H1 (cell line): ENCODE data around the gene RASA1. TPM values are rescaled to one million over a fixed set of nuclear protein-coding genes. Genes with fewer than 3 reads are reported as not detected.

Experiments used
- CTCF ChIA-PET: fragments of 300-600 bp; sonication (Branson Sonifier 250); formaldehyde crosslinking; loops from one replicate; lab custom pipeline; 2021; ENCODE audit not compliant: partially characterized antibody; lab: Charles Lee
- POLR2A ChIA-PET: fragments of 300-600 bp; sonication (Branson Sonifier 250); formaldehyde crosslinking; loops from one replicate; lab custom pipeline; 2021; ENCODE audit warnings: inconsistent platforms; ENCODE audit not compliant: partially characterized antibody; lab: Charles Lee
- DNase-seq, 2 experiments: peaks; one replicate each; pipeline versions ENCODE4 v3.0.0 to v3.0.0-alpha.2; 2010 to 2022; ENCODE audit warnings: low spot score in 2 of 2, low read depth in 1 of 2, mixed read lengths in 1 of 2
- FAIRE-seq: peaks from 2 replicates; lab custom pipeline; 2011; peaks lifted over from hg19 to GRCh38; lab: Jason Lieb, UNC
- H2AFZ ChIP-seq: 2 replicates; pipeline ENCODE4 v1.8.1; 2012; ENCODE audit warnings: low read length, inconsistent platforms
- H2AK5ac ChIP-seq: 2 replicates; pipeline ENCODE4 v1.6.1; 2013; ENCODE audit warnings: low read depth, low read length
- H2BK120ac ChIP-seq: replicated peaks from 2 replicates; pipeline ENCODE3; 2013; ENCODE audit warnings: low read depth, low read length, inconsistent platforms
- H2BK12ac ChIP-seq: 2 replicates; pipeline ENCODE4 v1.6.1; 2013; ENCODE audit warnings: low read depth, low read length
- H2BK15ac ChIP-seq: 2 replicates; pipeline ENCODE4 v1.6.1; 2013; ENCODE audit warnings: low read length
- H2BK20ac ChIP-seq: 2 replicates; pipeline ENCODE4 v1.6.1; 2013; ENCODE audit warnings: low read length
- H2BK5ac ChIP-seq: 2 replicates; pipeline ENCODE4 v1.6.1; 2013; ENCODE audit warnings: low read depth, low read length
- H3K14ac ChIP-seq: 2 replicates; pipeline ENCODE4 v1.6.1; 2013; ENCODE audit warnings: inconsistent platforms; ENCODE audit not compliant: insufficient read length
- H3K18ac ChIP-seq: 2 replicates; pipeline ENCODE4 v1.6.1; 2013; ENCODE audit warnings: low read length; ENCODE audit errors: extremely low read depth
- H3K23ac ChIP-seq: 2 replicates; pipeline ENCODE4 v1.6.1; 2013; ENCODE audit warnings: inconsistent platforms; ENCODE audit not compliant: insufficient read length
- H3K23me2 ChIP-seq: 2 replicates; pipeline ENCODE4 v1.6.1; 2013; ENCODE audit warnings: low read depth, low read length
- H3K27ac ChIP-seq: 2 replicates; pipeline ENCODE4 v1.6.1; 2011; ENCODE audit warnings: low read depth, low read length, inconsistent platforms
- H3K27me3 ChIP-seq, 4 experiments: replicated peaks in 1 of 4; 1 replicate in 1 of 4; 2 replicates in 3 of 4; pipeline versions ENCODE4 v1.6.1 to v1.8.1; 2011 to 2013; ENCODE audit warnings: low read length in 3 of 4, mild to moderate bottlenecking in 3 of 4, inconsistent platforms in 2 of 4, mixed read lengths in 2 of 4, moderate library complexity in 1 of 4; ENCODE audit not compliant: control insufficient read depth in 3 of 4, insufficient read depth in 3 of 4; ENCODE audit errors: extremely low read depth in 1 of 4
- H3K36me3 ChIP-seq, 4 experiments: 2 replicates each; pipeline versions ENCODE4 v1.6.1 to v1.8.1; 2011 to 2013; ENCODE audit warnings: mild to moderate bottlenecking in 4 of 4, low read length in 3 of 4, moderate library complexity in 2 of 4, control low read depth in 1 of 4, inconsistent platforms in 1 of 4; ENCODE audit not compliant: insufficient read depth in 4 of 4, control insufficient read depth in 2 of 4
- H3K4ac ChIP-seq: replicated peaks from 2 replicates; pipeline ENCODE3; 2013; ENCODE audit warnings: low read length, low read depth, mixed read lengths, inconsistent platforms; ENCODE audit not compliant: insufficient read length
- H3K4me1 ChIP-seq, 4 experiments: replicated peaks in 1 of 4; 1 replicate in 1 of 4; 2 replicates in 3 of 4; pipeline versions ENCODE4 v1.6.1 to v1.8.1; 2011 to 2013; ENCODE audit warnings: low read length in 3 of 4, inconsistent platforms in 2 of 4, mixed read lengths in 1 of 4; ENCODE audit not compliant: insufficient read depth in 4 of 4, control insufficient read depth in 3 of 4
- H3K4me2 ChIP-seq, 2 experiments: 2 replicates each; pipeline versions ENCODE4 v1.6.1 to v1.8.1; 2011 to 2013; ENCODE audit warnings: low read depth in 2 of 2, low read length in 2 of 2, control low read depth in 1 of 2, inconsistent platforms in 1 of 2, mild to moderate bottlenecking in 1 of 2; ENCODE audit not compliant: insufficient read depth in 1 of 2
- H3K4me3 ChIP-seq, 4 experiments: fragments of 200-600, 300-600 bp in 1 of 4; sonication (generic), shearing (Covaris generic), sonication (Bioruptor Twin) in 1 of 4; 2 replicates each; pipeline versions ENCODE4 v1.5.1 to v1.8.1; 2011 to 2016; ENCODE audit warnings: low read length in 4 of 4, low read depth in 3 of 4, control low read depth in 2 of 4, inconsistent platforms in 2 of 4, mild to moderate bottlenecking in 2 of 4, mixed read lengths in 1 of 4, moderate library complexity in 1 of 4; ENCODE audit not compliant: insufficient read depth in 2 of 4; ENCODE audit errors: extremely low read depth in 1 of 4
- H3K56ac ChIP-seq: replicated peaks from 2 replicates; pipeline ENCODE3; 2013; ENCODE audit warnings: low read depth, mild to moderate bottlenecking, mixed read lengths, low read length, inconsistent platforms; ENCODE audit not compliant: insufficient read length
- H3K79me1 ChIP-seq: 2 replicates; pipeline ENCODE4 v1.6.1; 2013; ENCODE audit warnings: low read depth, low read length, control low read depth
- H3K79me2 ChIP-seq, 2 experiments: 2 replicates each; pipeline versions ENCODE4 v1.6.1 to v1.8.1; 2012 to 2013; ENCODE audit warnings: low read length in 2 of 2, mild to moderate bottlenecking in 2 of 2, inconsistent platforms in 1 of 2; ENCODE audit not compliant: insufficient read depth in 2 of 2, control insufficient read depth in 1 of 2
- H3K9ac ChIP-seq, 4 experiments: replicated peaks in 1 of 4; 1 replicate in 1 of 4; 2 replicates in 3 of 4; pipeline versions ENCODE4 v1.6.1 to v1.8.1; 2011 to 2013; ENCODE audit warnings: low read depth in 3 of 4, low read length in 3 of 4, control low read depth in 2 of 4, mild to moderate bottlenecking in 2 of 4, moderate library complexity in 2 of 4, inconsistent platforms in 1 of 4; ENCODE audit errors: extremely low read depth in 1 of 4
- H3K9me3 ChIP-seq, 2 experiments: 2 replicates each; pipeline versions ENCODE4 v1.6.1 to v1.8.1; 2012 to 2013; ENCODE audit warnings: mild to moderate bottlenecking in 2 of 2, moderate library complexity in 2 of 2, control low read depth in 1 of 2, inconsistent platforms in 1 of 2, low read depth in 1 of 2, low read length in 1 of 2, mixed read lengths in 1 of 2; ENCODE audit not compliant: insufficient read depth in 2 of 2
- H4K20me1 ChIP-seq, 2 experiments: replicated peaks in 1 of 2; 2 replicates each; pipeline versions ENCODE3 to v1.8.1; 2011 to 2013; ENCODE audit warnings: inconsistent platforms in 2 of 2, low read length in 2 of 2, mild to moderate bottlenecking in 1 of 2; ENCODE audit not compliant: insufficient read depth in 2 of 2, control insufficient read depth in 1 of 2
- H4K5ac ChIP-seq: 2 replicates; pipeline ENCODE4 v1.6.1; 2013; ENCODE audit warnings: low read length, low read depth, mixed read lengths, inconsistent platforms; ENCODE audit not compliant: insufficient read length
- H4K8ac ChIP-seq: 2 replicates; pipeline ENCODE4 v1.8.0; 2013; ENCODE audit warnings: mild to moderate bottlenecking, moderate library complexity, low read length, inconsistent platforms; ENCODE audit not compliant: insufficient read depth; ENCODE audit errors: extremely low read depth
- H4K91ac ChIP-seq: replicated peaks from 2 replicates; pipeline ENCODE3; 2013; ENCODE audit warnings: low read length, mixed read lengths, inconsistent platforms; ENCODE audit not compliant: insufficient read length
- ATF3 ChIP-seq: IDR thresholded peaks from 2 replicates; pipeline ENCODE4 v1.6.1; 2011; ENCODE audit warnings: low read depth, mild to moderate bottlenecking, low read length; ENCODE audit not compliant: insufficient read depth
- CBX8 ChIP-seq: fragments of 300-800, 300-1000 bp; sonication (generic); IDR thresholded peaks from 2 replicates; pipeline ENCODE4 v1.7.1; 2016; ENCODE audit warnings: low read depth, low read length, borderline replicate concordance
- HDAC2 ChIP-seq, 2 experiments: fragments of 300-600 bp in 1 of 2; sonication (generic) in 1 of 2; IDR thresholded peaks; 2 replicates each; pipeline ENCODE4 v1.6.1; 2011 to 2012; ENCODE audit warnings: low read depth in 2 of 2, low read length in 2 of 2, mild to moderate bottlenecking in 2 of 2, moderate library complexity in 2 of 2, borderline replicate concordance in 1 of 2, inconsistent platforms in 1 of 2
- KDM4A ChIP-seq: IDR thresholded peaks from one replicate; pipeline ENCODE4 v1.7.1; 2012; ENCODE audit warnings: low read depth, mild to moderate bottlenecking, moderate library complexity, low read length, inconsistent platforms; ENCODE audit not compliant: severe bottlenecking
- MAFK ChIP-seq: IDR thresholded peaks from 2 replicates; pipeline ENCODE4 v1.6.1; 2012; ENCODE audit warnings: low read depth, mild to moderate bottlenecking, improper control_type of control experiment, low read length
- NRF1 ChIP-seq: IDR thresholded peaks from 2 replicates; pipeline ENCODE4 v1.6.1; 2011; ENCODE audit warnings: mild to moderate bottlenecking, low read depth, low read length, improper control_type of control experiment
- RFX5 ChIP-seq: IDR thresholded peaks from 2 replicates; pipeline ENCODE4 v1.6.1; 2011; ENCODE audit warnings: low read depth, low read length, improper control_type of control experiment, borderline replicate concordance
- RNF2 ChIP-seq: fragments of 200-900, 300-1000 bp; sonication (generic); IDR thresholded peaks from 2 replicates; pipeline ENCODE4 v1.7.1; 2016; ENCODE audit warnings: borderline replicate concordance, low read depth, mild to moderate bottlenecking, antibody characterized with exemption, low read length; ENCODE audit not compliant: poor library complexity, severe bottlenecking; ENCODE audit errors: missing control alignments
- RXRA ChIP-seq: IDR thresholded peaks from 2 replicates; pipeline ENCODE4 v1.6.1; 2011; ENCODE audit warnings: low read depth, mild to moderate bottlenecking, low read length, moderate library complexity; ENCODE audit not compliant: insufficient read depth
- SAP30 ChIP-seq: fragments of 300-600 bp; sonication (generic); IDR thresholded peaks from 2 replicates; pipeline ENCODE4 v1.7.1; 2012; ENCODE audit warnings: low read length, moderate library complexity, mild to moderate bottlenecking, inconsistent platforms; ENCODE audit not compliant: insufficient read depth, insufficient replicate concordance
- SP1 ChIP-seq: IDR thresholded peaks from 2 replicates; pipeline ENCODE4 v1.6.1; 2011; ENCODE audit warnings: low read depth, low read length
- SP2 ChIP-seq: IDR thresholded peaks from 2 replicates; pipeline ENCODE4 v1.6.1; 2012; ENCODE audit warnings: mild to moderate bottlenecking, low read length, inconsistent platforms
- YY1 ChIP-seq: IDR thresholded peaks from 2 replicates; pipeline ENCODE4 v1.6.1; 2011; ENCODE audit warnings: low read depth, mild to moderate bottlenecking, low read length
- WGBS, 2 experiments: shearing (Covaris generic) in 1 of 2; methylation state at CpG; one replicate each; pipeline versions ENCODE4 v1.1.6 to v1.1.7; 2013 to 2015; ENCODE audit warnings: low lambda C conversion rate in 2 of 2, mixed read lengths in 2 of 2, inconsistent platforms in 1 of 2, low coverage in 1 of 2, missing lambda C conversion rate in 1 of 2; ENCODE audit not compliant: insufficient replicate concordance in 2 of 2, insufficient coverage in 1 of 2, insufficient read length in 1 of 2; ENCODE audit errors: extremely low coverage in 1 of 2, missing lambda C conversion rate in 1 of 2; 5-methylcytosine and 5-hydroxymethylcytosine counted together
- polyA plus RNA-seq, 7 experiments: library from polyadenylated mRNA; depleted of rRNA in 3 of 7; stranded (reverse) in 5 of 7; unstranded in 2 of 7; fragments of >200 nt in 5 of 7; fragments of 200-250 nt in 2 of 7; gene quantifications; 1 replicate in 5 of 7; 2 replicates in 1 of 7; 4 replicates in 1 of 7; pipeline versions ENCODE4 v1.2.1 to v1.2.3, GENCODE V29; 2011 to 2013; ENCODE audit warnings: missing spikeins in 2 of 7, mixed read lengths in 2 of 7
- total RNA-seq: library from RNA; stranded (reverse); fragmentation: NEBNext Ultra II Directional; extraction: Animal tissue kit (Norgen Biotek cat#: 25700); gene quantifications from 2 replicates; pipeline ENCODE4 v1.2.1, GENCODE V29; 2021

The RASA1 gene
- total and polyA plus RNA-seq, 2 of the 8 experiments (the other 6 are each of a cell fraction or from before 2014, with no cell fraction given) = 15.9 to 33.8 TPM

- H2BK15ac ChIP-seq = no peak overlapping the region
- POLR2A ChIA-PET = no interaction called here
- no peak overlapping the region for H3K27ac ChIP-seq
- H3K4me3 ChIP-seq = no peak overlapping the region
- H4K91ac ChIP-seq = no peak overlapping the region
- H3K56ac ChIP-seq = no peak overlapping the region
- no peaks in the 10 kb centered on the region; the same call in 1 of the 2 replicates for H3K23me2 ChIP-seq
- no peak overlapping the region for H2AK5ac ChIP-seq
- H2BK12ac ChIP-seq = no peak overlapping the region
- H3K79me2 ChIP-seq = no peaks in the 10 kb centered on the region
- H4K20me1 ChIP-seq = no peaks in the 10 kb centered on the region
- H3K9me3 ChIP-seq = no peaks in the 10 kb centered on the region
- H3K4me1 ChIP-seq = no peaks in the 10 kb centered on the region
- no peaks in the 10 kb centered on the region for H3K36me3 ChIP-seq
- no peak overlapping the region for H3K4ac ChIP-seq
- FAIRE-seq = no peak
- no peaks in the 10 kb centered on the region for H3K79me1 ChIP-seq
- no peak overlapping the region for H3K9ac ChIP-seq
- no peak overlapping the region for H2BK120ac ChIP-seq
- H2BK5ac ChIP-seq = no peak overlapping the region
- H2BK20ac ChIP-seq = no peak overlapping the region
- no peak overlapping the region for H3K14ac ChIP-seq
- H4K8ac ChIP-seq = no peak overlapping the region
- WGBS, 2 experiments = 95% methylated on average over 2 of the region's 2 CpGs; no CpG with 5 or more reads in 1 of the 2 experiments
- no peak overlapping the region for H4K5ac ChIP-seq
- H2AFZ ChIP-seq = no peak overlapping the region
- DNase-seq = no peak
- no peak overlapping the region for H3K4me2 ChIP-seq
- H3K23ac ChIP-seq = no peak overlapping the region
- no peak overlapping the region for H3K18ac ChIP-seq
- no peaks in the 10 kb centered on the region for H3K27me3 ChIP-seq
- CTCF ChIA-PET = interaction anchor here (1.4 kb wide), 1 partner anchor 21 kb away, joined by 3 read pairs; no protein-coding TSS in a partner anchor
- TF ChIP-seq RNF2 (no peak), HDAC2 (IDR thresholded peaks at IDR 0.05; ENCODE audit: borderline replicate concordance in 1 of 2, low read depth in 2 of 2, low read length in 2 of 2) (no peak), NRF1 (no peak), KDM4A (no peak), CBX8 (no peak), MAFK (no peak), SP2 (no peak), ATF3 (no peak), SAP30 (no peak), SP1 (no peak), YY1 (no peak), RXRA (no peak), RFX5 (no peak)
Observed at GRCh38 chr5:87233143-87233542, 34.5 kb upstream of the RASA1 start.
